Gastroesophageal sphincter (tissue), 4 donors: Measurements from ENCODE around the gene NAIF1. TPM values are rescaled to one million over a fixed set of nuclear protein-coding genes. Genes with fewer than 3 reads are reported as not detected.

Experiments
- ATAC-seq: fragments of 150-250 bp; one replicate; pipeline ENCODE4 v1.9.1; 2016; ENCODE audit warnings: mild to moderate bottlenecking, moderate library complexity
- H3K27ac ChIP-seq, 4 donors: fragments of 200-600 bp; sonication (generic) in 3 of 4; 1 replicate in 3 of 4; 2 replicates in 1 of 4; pipeline ENCODE4 v1.5.1; 2016 to 2019
- H3K27me3 ChIP-seq: fragments of 200-600 bp; sonication (generic); one replicate; pipeline ENCODE4 v1.5.1; 2019
- H3K36me3 ChIP-seq, 2 donors: fragments of 200-600 bp; sonication (generic); one replicate each; pipeline ENCODE4 v1.5.1; 2019; ENCODE audit warnings: control low read depth in 1 of 2
- H3K4me1 ChIP-seq, 3 donors: fragments of 200-600 bp; sonication (generic); 1 replicate in 2 of 3; 2 replicates in 1 of 3; pipeline ENCODE4 v1.5.1; 2016 to 2019; ENCODE audit warnings: control low read depth in 2 of 3
- H3K4me3 ChIP-seq, 2 donors: fragments of 200-600 bp; sonication (generic); one replicate each; pipeline ENCODE4 v1.5.1; 2019; ENCODE audit warnings: mild to moderate bottlenecking in 1 of 2, moderate library complexity in 1 of 2
- H3K9me3 ChIP-seq, 3 donors: fragments of 200-600 bp; sonication (generic); one replicate each; pipeline ENCODE4 v1.5.1; 2017 to 2019; ENCODE audit warnings: control low read depth in 2 of 3
- CTCF ChIP-seq, 4 experiments: fragments of 200-600 bp in 2 of 4; fragments of 450-650 bp in 2 of 4; sonication (generic) in 1 of 4; IDR thresholded peaks; one replicate each; pipeline ENCODE4 v1.5.1; 2017 to 2019; ENCODE audit warnings: antibody characterized with exemption in 4 of 4, mild to moderate bottlenecking in 2 of 4, moderate library complexity in 2 of 4
- EP300 ChIP-seq: sonication (generic); formaldehyde crosslinking; IDR thresholded peaks from one replicate; pipeline ENCODE4 v1.6.1; 2017; ENCODE audit warnings: antibody characterized with exemption, mild to moderate bottlenecking
- POLR2A ChIP-seq, 2 donors: fragments of 450-650 bp; IDR thresholded peaks; one replicate each; pipeline ENCODE4 v1.6.1; 2017; ENCODE audit warnings: antibody characterized with exemption in 2 of 2, mild to moderate bottlenecking in 2 of 2, moderate library complexity in 1 of 2
- POLR2AphosphoS5 ChIP-seq: sonication (generic); formaldehyde crosslinking; IDR thresholded peaks from one replicate; pipeline ENCODE4 v1.6.1; 2017; ENCODE audit warnings: antibody characterized with exemption
- WGBS, 2 donors: methylation state at CpG; one replicate each; pipeline ENCODE4 v1.1.5; 2018; ENCODE audit warnings: low coverage in 1 of 2; 5-methylcytosine and 5-hydroxymethylcytosine counted together
- total RNA-seq, 4 donors: library from RNA; depleted of rRNA; stranded (reverse); fragments of >200 nt; gene quantifications; one replicate each; pipeline ENCODE4 v1.1.0, GENCODE V29; 2016

The NAIF1 gene
- total RNA-seq, 4 donors from 2014 or later, result 5.3 to 11.4 (median 8.6) TPM

GRCh38 chr9:128065907-128066712 is 1.0 kb downstream of the NAIF1 start:
- ATAC-seq, result no peak
- Histone ChIP-seq H3K36me3 (peaks cover 0 to 27% of the 10 kb centered on the region in 2 donors), H3K27me3 (no peaks in the 10 kb centered on the region), H3K4me3 (peak overlapping the region; percentile 30 to 97), H3K4me1 (peaks cover 0 to 75% (median 21%) of the 10 kb centered on the region in 3 donors), H3K27ac (peak overlapping the region in 2 of 4 donors; percentile 92 to 99), H3K9me3 (no peaks in the 10 kb centered on the region)
- TF ChIP-seq CTCF (IDR thresholded peaks at IDR 0.05) (no peak), POLR2AphosphoS5 (no peak), POLR2A (IDR thresholded peaks at IDR 0.05) (no peak), EP300 (no peak)
- WGBS, 2 donors, result 92 to 96% methylated on average over 2 to 9 of the region's 18 CpGs

GRCh38 chr9:128062846-128063831 is 4.0 kb downstream of the NAIF1 start:
- H3K4me3 ChIP-seq, result no peak overlapping the region
- WGBS, 2 donors, result 55% methylated on average over 2 of the region's 28 CpGs; no CpG with 5 or more reads in 1 of the 2 donors
- peak overlapping the region in 1 of 4 donors; percentile 24 for H3K27ac ChIP-seq
- TF ChIP-seq POLR2A (IDR thresholded peaks at IDR 0.05), result no peak
- TF ChIP-seq POLR2AphosphoS5, result no peak
- no peak for TF ChIP-seq EP300
- TF ChIP-seq CTCF (IDR thresholded peaks at IDR 0.05), result no peak
- H3K27me3 ChIP-seq, result no peaks in the 10 kb centered on the region
- H3K4me1 ChIP-seq, result peaks cover 0 to 48% (median 21%) of the 10 kb centered on the region in 3 donors
- H3K36me3 ChIP-seq, result peaks cover 0 to 27% of the 10 kb centered on the region in 2 donors
- H3K9me3 ChIP-seq, result no peaks in the 10 kb centered on the region
- ATAC-seq, result no peak

GRCh38 chr9:128062279-128062678 is 4.8 kb downstream of the NAIF1 start:
- TF ChIP-seq CTCF (IDR thresholded peaks at IDR 0.05), result no peak
- TF ChIP-seq EP300, result no peak
- no peak for TF ChIP-seq POLR2AphosphoS5
- no peak for TF ChIP-seq POLR2A (IDR thresholded peaks at IDR 0.05)
- Histone ChIP-seq H3K9me3 (no peaks in the 10 kb centered on the region), H3K27me3 (no peaks in the 10 kb centered on the region), H3K4me1 (peaks cover 0 to 48% (median 21%) of the 10 kb centered on the region in 3 donors), H3K27ac (peak overlapping the region in 1 of 4 donors; percentile 24), H3K4me3 (no peak overlapping the region), H3K36me3 (peaks cover 0 to 27% of the 10 kb centered on the region in 2 donors)
- no peak for ATAC-seq
- WGBS, 2 donors, result 60% methylated on average over 1 of the region's 6 CpGs; no CpG with 5 or more reads in 1 of the 2 donors

- no peak for ATAC-seq
- Histone ChIP-seq H3K27ac (peak overlapping the region in 2 of 4 donors; percentile 25 to 33), H3K36me3 (peaks cover 0 to 27% of the 10 kb centered on the region in 2 donors), H3K4me1 (peaks cover 0 to 51% (median 16%) of the 10 kb centered on the region in 3 donors), H3K27me3 (no peaks in the 10 kb centered on the region), H3K4me3 (no peak overlapping the region), H3K9me3 (no peaks in the 10 kb centered on the region)
- WGBS, 2 donors, result 3 to 44% methylated on average over 2 to 4 of the region's 13 CpGs
- TF ChIP-seq POLR2AphosphoS5 (no peak), EP300 (no peak), POLR2A (IDR thresholded peaks at IDR 0.05) (no peak), CTCF (IDR thresholded peaks at IDR 0.05) (no peak)
Observed at GRCh38 chr9:128061275-128061960, 5.7 kb downstream of the NAIF1 start.
